Upper lobe of left lung (tissue), 4 donors: ENCODE measurements around the gene C11orf24.

ENCODE experiments used
- EP300 ChIP-seq, 4 donors: sonication (generic); formaldehyde crosslinking; IDR thresholded peaks; one replicate each; pipeline ENCODE4 v1.5.1; 2017; ENCODE audit warnings: antibody characterized with exemption in 4 of 4, control low read depth in 2 of 4
- POLR2A ChIP-seq, 4 donors: fragments of 450-650 bp; IDR thresholded peaks; one replicate each; pipeline ENCODE4 v1.5.1; 2016 to 2017; ENCODE audit warnings: antibody characterized with exemption in 4 of 4, mild to moderate bottlenecking in 2 of 4
- POLR2AphosphoS5 ChIP-seq, 2 donors: sonication (generic); formaldehyde crosslinking; IDR thresholded peaks; one replicate each; pipeline ENCODE4 v1.5.1; 2017; ENCODE audit warnings: antibody characterized with exemption in 2 of 2
- TF ChIP-seq, protein P1 (sequence below), 6 experiments: fragments of 450-650 bp in 4 of 6; fragments of 200-600 bp in 2 of 6; sonication (generic) in 2 of 6; IDR thresholded peaks; one replicate each; pipeline ENCODE4 v1.5.1; 2016 to 2019; ENCODE audit warnings: antibody characterized with exemption in 6 of 6

- TF ChIP-seq, protein P1, sequence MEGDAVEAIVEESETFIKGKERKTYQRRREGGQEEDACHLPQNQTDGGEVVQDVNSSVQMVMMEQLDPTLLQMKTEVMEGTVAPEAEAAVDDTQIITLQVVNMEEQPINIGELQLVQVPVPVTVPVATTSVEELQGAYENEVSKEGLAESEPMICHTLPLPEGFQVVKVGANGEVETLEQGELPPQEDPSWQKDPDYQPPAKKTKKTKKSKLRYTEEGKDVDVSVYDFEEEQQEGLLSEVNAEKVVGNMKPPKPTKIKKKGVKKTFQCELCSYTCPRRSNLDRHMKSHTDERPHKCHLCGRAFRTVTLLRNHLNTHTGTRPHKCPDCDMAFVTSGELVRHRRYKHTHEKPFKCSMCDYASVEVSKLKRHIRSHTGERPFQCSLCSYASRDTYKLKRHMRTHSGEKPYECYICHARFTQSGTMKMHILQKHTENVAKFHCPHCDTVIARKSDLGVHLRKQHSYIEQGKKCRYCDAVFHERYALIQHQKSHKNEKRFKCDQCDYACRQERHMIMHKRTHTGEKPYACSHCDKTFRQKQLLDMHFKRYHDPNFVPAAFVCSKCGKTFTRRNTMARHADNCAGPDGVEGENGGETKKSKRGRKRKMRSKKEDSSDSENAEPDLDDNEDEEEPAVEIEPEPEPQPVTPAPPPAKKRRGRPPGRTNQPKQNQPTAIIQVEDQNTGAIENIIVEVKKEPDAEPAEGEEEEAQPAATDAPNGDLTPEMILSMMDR (IDR thresholded peaks at IDR 0.05) = peak; percentile 33 to 67 (median 51)
- TF ChIP-seq POLR2A (IDR thresholded peaks at IDR 0.05) (peak in 1 of 4 donors; percentile 48), POLR2AphosphoS5 (IDR thresholded peaks at IDR 0.05) (peak; percentile 20 to 68), EP300 (IDR thresholded peaks at IDR 0.05) (no peak)
Observed at GRCh38 chr11:68212421-68213134, 59.2 kb downstream of the C11orf24 start.
